NCI-H1694 (cell line): ENCODE results near the gene APOO.

Experiments used
- DNase-seq: peaks from one replicate; lab custom pipeline; 2025; lab: John Stamatoyannopoulos, UW

Gene APOO

GRCh38 chrX:23817979-23818336 is 89.8 kb downstream of the APOO start:
- no peak for DNase-seq

DNA sequence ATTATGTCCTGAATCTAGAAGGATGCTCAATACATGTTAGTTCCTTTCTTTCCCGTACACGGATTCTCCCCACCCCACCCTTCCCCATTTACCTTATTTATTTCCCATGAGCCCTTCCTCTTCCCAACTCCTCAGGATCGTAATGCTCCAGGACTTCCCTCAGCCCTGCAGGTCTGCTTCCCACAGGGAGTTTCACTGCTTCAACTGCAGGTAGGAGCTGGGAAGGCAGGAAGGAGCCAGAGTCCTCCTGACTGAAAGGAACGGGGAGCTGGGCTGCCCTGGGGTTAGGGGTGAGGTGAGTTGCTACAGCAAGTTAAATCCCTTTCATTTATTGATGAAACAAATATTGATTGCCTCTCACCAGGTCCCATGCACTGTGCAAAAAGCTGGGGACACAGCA is 91.6 kb downstream of the APOO start:
- no peak for DNase-seq

DNA sequence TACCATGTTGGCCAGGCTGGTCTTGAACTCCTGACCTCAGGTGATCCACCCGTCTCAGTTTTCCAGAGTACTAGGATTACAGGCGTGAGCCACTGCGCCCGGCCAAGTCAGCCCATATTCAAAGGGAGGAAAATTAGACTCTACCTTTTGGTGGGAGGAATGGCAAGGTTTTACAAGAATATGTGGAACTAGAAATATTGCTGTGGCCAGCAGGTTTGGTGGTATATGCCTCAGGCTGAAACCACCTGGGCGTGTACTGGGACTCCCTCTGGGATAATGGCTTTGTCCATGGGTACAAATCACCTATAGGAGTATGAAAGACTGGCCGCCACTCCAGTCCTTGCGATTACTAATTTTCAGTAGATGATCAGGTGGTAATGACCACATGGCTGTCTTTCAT is 92.4 kb downstream of the APOO start:
- no peak for DNase-seq

GRCh38 chrX:23813808-23814207 is 93.9 kb downstream of the APOO start:
- DNase-seq, result no peak

GRCh38 chrX:23811656-23812055 is 96.1 kb downstream of the APOO start:
- no peak for DNase-seq

DNA sequence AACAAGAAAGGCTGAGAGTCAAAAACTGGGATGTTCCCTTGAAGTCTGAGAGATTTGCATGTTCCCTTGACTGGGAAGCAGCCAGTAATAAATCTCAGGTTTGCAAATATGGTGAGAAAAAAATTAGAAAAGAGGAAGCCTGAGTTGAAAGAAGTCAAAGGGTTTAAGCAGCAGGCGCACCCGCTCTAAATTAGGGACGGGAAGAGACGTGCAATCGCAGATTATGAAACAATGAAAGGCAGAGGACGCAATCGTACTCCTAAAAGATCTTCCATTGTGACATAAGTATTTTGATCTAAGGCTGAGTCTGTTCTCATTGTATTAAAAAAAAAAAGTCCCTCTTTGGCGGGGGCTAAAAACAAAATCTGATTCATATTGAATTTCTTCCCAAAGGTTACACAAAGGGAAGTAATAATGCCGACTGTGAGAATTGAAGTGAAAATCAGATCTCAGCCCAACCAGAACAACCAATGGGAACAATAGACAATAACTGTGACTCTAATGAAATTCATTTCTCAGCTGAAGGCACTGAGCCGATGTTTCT is 96.6 kb downstream of the APOO start:
- DNase-seq, result no peak

GRCh38 chrX:23810279-23810678 is 97.5 kb downstream of the APOO start:
- no peak for DNase-seq

- DNase-seq, result no peak
These were observed 102.3 kb downstream of the APOO start for GRCh38 chrX:23805389-23805788.

- no peak for DNase-seq
These were observed 103.2 kb downstream of the APOO start for GRCh38 chrX:23804578-23804977.

GRCh38 chrX:23803931-23804381 is 103.8 kb downstream of the APOO start:
- no peak for DNase-seq

DNA sequence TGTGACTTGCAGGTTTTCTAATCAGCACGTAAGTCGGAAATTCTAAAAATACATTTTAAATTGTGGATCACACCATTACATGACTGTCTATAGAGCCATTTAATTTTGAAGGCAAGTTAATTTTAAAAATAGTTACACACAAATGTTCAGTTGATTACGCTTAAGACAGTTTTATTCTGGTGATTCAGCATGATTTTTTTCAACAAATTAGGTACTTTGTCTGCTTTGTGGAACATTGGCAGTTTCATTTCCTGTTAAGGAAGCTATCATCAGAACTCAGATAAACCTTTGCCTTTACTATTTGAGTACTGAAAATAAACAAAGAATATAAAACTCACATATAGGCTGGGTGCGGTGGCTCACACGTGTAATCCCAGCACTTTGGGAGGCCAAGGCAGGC is 105.3 kb downstream of the APOO start:
- no peak for DNase-seq

DNA sequence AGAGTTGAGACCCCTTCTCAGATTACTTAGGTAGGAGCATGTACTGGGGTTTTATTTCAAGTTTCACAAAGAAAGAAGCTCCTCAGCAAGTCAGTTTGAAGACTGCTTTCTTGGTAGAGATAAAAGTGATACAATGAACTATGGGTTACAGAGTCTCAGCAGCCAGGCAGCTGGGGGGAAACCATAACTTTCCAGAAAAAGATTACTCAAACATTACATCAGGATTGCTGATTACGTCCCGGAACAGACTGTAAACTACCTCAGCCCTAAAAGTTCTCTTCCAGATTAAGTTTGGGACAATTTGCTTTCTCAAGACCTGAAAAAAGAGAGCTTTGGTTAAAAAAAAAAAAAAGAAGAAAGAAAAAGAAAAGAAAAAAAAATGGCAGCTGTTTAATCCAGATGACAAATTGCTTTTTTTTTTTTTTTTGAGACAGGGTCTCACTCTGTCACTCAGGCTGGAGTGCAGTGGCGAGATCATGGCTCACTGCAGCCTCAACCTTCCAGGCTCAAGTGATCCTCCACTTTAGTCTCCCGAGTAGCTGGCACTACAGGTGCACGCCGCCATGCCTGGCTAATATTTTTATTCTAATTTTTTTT is 108.2 kb downstream of the APOO start:
- DNase-seq, result no peak

DNA sequence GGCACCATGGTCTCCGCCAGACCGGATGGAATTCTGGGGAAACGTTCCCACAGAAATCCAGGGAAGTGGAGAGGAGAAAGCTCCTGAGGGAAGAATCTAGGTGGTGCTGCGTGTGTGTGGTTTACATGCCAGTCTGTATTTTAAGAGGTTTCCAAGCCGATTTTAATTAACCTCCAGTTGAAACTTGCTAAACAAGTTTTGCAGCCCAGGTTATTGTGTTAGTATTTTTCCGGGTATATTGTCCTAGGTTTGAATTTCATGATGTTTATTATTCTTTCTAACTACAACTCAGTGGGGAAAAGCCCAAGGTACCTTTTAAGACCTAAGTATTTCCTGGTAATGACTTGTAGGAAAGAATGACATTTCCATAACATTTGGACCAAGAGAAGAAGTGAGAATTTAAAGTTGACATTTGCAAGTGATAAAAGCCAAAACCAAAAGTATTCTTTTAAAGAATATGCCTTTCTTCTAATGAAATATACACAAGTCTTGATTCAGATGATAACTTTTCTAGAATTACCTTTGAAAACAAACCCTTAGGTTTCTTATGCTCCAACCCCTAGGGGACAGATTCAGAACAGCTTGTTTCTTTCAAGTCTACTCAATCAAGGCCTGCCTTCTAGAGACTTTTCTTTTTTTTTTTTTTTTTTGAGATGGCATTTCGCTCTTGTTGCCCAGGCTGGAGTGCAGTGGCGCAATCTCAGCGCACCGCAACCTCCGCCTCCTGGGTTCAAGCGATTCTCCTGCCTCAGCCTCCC is 110.2 kb downstream of the APOO start:
- no peak for DNase-seq

- no peak for DNase-seq
These were observed 112.5 kb downstream of the APOO start for GRCh38 chrX:23795221-23795620.

DNA sequence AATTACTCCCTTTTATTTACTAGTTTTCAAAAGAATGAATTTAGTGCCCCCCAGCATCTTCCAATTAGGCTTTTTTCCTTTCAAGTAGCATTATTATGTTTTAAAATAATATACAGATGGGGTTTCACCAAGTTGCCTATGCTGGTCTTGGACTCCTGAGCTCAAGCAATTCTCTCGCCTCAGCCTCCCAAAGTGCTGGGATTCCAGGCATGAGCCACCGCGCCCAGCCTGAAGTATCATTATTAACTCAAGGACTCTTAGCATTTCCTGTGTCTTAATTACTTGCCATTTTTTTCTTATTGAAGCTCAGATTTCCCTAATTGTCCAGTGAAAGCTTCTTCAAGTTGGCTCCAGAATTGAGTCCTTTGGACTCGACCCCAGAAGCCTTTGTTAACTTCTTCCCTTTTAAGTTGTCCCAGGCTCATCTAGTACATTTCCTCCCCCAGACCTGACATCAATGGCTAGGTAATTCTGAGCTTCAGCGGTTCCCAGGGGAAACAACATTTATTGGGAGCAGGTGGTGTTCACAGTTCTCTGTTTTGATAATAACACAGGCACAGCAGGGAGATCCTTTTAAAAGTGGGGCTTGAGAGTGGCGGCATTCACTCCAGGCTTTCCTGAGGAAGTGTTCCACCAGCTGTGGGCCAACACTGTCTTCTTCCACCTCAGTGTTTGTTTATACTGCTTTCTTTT is 114.7 kb downstream of the APOO start:
- DNase-seq, result no peak

GRCh38 chrX:23790155-23790497 is 117.6 kb downstream of the APOO start:
- DNase-seq, result no peak

DNA sequence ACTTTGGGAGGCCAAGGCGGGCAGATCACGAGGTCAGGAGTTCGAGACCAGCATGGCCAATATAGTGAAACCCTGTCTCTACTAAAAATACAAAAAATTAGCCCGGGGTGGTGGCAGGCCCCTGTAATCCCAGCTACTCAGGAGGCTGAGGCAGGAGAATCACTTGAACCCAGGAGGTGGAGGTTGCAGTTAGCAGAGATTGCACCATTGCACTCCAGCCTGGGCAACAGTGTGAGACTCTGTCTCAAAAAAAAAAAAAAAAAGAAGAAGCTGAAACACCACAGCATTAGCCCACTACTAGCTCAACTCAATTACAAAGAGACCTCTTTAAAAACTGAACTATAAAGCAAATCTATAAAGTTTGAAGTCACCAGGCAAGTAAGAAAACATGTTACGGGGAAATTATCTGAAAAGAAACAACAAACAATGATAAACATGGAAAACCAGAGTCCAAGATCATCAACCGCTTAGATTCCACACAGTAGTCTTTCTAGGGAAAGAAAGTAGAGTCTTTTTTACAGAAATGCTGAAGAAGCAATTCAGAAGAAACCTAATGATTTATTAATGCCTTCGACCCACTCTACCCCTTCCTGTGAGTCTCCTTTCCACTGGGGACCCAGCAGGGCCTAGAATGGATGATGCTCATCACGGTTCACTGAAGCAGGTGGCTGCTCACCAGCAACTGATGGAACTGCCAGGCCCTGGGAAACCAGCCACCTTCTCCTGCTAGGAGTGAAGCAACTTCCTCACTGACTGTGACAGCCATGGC is 118.2 kb downstream of the APOO start:
- no peak for DNase-seq

- DNase-seq, result no peak
These were observed 118.8 kb downstream of the APOO start for GRCh38 chrX:23788946-23789345.

DNA sequence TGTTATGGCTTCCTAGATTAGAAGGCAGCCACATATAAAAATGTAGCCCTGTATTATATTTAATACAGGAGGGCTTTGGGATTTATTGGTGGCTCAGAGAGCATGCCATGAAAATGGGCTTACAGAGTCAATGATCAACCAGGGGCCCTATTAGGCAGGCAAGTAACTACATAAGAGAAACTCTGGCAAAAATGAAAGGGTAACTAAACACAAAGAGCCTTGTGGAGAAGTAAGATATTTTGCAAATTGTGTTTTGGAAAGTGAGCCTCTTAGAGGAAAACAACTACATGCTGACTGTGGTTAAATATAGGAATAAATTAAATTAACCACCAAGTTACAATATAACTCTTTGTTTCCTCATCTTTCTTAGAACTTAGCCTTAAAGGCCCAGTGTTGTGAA is 119.2 kb downstream of the APOO start:
- DNase-seq, result no peak

GRCh38 chrX:23787745-23788118 is 120.0 kb downstream of the APOO start:
- DNase-seq, result no peak

DNA sequence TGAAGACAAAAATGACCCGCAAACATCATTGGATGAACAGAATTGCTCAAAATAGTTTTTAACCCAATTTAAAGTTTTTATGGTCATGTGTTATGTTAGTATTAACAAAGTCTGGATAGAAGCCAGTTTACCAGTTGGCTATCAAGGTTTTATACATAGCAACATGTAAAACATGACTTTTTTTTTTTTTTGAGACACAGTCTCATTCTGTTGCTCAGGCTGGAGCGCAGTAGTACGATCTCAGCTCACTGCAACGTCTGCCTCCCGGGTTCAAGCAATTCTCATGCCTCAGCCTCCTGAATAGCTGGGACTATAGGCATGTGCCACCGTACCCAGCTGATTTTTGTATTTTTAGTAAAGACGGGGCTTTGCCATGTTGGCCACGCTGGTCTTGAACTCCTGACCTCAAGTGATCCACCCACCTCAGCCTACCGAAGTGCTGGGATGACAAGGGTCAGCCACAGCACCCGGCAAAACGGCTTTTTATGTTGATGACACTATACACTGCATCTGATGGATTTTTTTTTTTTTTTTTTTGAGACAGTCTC is 121.4 kb downstream of the APOO start:
- no peak for DNase-seq

DNA sequence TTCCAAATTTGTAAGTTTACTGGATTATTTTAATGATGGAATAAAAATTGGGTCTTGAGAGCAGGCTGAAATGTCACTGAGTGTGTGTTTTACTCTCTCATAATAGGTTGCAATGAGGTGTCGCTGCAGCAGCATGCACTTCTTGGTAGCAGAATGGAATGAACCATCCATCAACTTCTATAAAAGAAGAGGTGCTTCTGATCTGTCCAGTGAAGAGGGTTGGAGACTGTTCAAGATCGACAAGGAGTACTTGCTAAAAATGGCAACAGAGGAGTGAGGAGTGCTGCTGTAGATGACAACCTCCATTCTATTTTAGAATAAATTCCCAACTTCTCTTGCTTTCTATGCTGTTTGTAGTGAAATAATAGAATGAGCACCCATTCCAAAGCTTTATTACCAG is 122.2 kb downstream of the APOO start:
- DNase-seq, result no peak
